Activated gamma-delta T cell treated with anti-CD3 and anti-CD28 coated beads, Interleukin-2, amount 50 U/mL, for 16 hours (primary cell): ENCODE measurements around the gene NLRC5.
"Not testable (repeated sequence)": the region's sequence is repeated elsewhere in the genome, so short reads cannot be mapped to it uniquely, and the experiment has no call there.

Experiments
- DNase-seq: peaks from one replicate; pipeline ENCODE4 v3.0.0-alpha.2; 2020; ENCODE audit warnings: low read depth

The NLRC5 gene

GRCh38 chr16:56981729-56982271 lies 7.6 kb upstream of the NLRC5 start:
- no peak for DNase-seq

- DNase-seq = no peak
Observed at GRCh38 chr16:56982695-56983094, 6.7 kb upstream of the NLRC5 start.

DNA sequence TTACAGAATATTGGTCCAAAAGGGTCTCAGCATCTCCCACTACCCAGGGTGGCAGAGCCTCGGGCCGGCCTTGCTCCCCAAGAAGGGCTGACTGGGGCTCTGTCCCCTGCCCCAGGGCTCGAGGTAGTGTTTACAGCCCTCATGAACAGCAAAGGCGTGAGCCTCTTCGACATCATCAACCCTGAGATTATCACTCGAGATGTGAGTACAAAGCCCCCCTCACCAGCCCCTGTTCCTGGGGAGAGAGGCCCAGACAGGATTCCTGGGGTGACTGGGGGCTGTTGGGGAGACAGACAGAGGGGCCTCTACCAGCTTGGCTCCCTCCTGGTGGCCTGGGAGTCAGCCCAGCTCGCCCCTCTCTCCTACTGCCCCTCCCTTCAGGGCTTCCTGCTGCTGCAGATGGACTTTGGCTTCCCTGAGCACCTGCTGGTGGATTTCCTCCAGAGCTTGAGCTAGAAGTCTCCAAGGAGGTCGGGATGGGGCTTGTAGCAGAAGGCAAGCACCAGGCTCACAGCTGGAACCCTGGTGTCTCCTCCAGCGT lies 6.1 kb upstream of the NLRC5 start:
- no peak for DNase-seq

DNA sequence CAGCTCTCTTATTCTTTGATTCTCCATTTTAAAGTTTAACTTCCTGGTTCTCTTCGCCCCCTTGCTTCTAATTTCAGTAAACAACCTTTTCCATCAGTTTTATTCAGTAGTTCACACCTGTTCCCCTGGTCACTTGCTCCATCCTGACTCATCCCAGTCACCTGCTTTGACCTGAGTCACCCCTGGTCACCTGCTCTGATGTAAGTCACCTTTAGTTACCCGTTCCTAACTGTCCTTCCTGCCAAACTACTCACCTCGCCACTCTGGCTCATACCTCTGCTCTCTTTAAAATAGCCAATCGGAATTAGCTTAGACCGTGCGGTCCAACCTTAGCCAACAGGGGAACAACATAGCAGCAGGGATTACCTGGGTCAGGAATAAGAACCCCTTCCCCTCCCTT lies 4.7 kb upstream of the NLRC5 start:
- no peak for DNase-seq

GRCh38 chr16:56985288-56985961 lies 3.9 kb upstream of the NLRC5 start:
- no peak for DNase-seq

GRCh38 chr16:56985962-56986360 lies 3.4 kb upstream of the NLRC5 start:
- no peak for DNase-seq

- no peak for DNase-seq
Observed at GRCh38 chr16:56986361-56986760, 3.0 kb upstream of the NLRC5 start.

- DNase-seq = not testable (repeated sequence)
Observed at GRCh38 chr16:56986908-56987307, 2.4 kb upstream of the NLRC5 start.

- no peak for DNase-seq
Observed at GRCh38 chr16:56987692-56988091, 1.7 kb upstream of the NLRC5 start.

GRCh38 chr16:56988161-56988947 lies 1.0 kb upstream of the NLRC5 start:
- DNase-seq = no peak

DNA sequence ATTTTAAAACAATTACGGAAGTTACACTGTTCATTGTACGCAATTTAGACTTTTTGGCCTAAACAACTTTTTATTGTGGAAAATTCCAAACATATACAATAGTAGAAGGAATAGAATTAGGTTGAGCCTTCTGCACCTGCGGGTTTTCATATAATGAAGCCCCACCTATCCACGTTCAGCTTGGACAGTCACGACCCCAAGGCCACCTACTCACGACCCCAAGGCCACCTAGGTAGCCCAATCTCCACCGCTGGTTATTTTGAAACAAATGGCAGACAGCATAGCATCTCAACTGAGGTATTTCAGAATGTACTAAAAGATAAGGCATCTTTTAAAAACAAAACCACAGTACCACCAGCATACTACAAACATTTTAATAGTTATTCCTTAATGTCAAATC lies 631 bp downstream of the NLRC5 start:
- no peak for DNase-seq

DNA sequence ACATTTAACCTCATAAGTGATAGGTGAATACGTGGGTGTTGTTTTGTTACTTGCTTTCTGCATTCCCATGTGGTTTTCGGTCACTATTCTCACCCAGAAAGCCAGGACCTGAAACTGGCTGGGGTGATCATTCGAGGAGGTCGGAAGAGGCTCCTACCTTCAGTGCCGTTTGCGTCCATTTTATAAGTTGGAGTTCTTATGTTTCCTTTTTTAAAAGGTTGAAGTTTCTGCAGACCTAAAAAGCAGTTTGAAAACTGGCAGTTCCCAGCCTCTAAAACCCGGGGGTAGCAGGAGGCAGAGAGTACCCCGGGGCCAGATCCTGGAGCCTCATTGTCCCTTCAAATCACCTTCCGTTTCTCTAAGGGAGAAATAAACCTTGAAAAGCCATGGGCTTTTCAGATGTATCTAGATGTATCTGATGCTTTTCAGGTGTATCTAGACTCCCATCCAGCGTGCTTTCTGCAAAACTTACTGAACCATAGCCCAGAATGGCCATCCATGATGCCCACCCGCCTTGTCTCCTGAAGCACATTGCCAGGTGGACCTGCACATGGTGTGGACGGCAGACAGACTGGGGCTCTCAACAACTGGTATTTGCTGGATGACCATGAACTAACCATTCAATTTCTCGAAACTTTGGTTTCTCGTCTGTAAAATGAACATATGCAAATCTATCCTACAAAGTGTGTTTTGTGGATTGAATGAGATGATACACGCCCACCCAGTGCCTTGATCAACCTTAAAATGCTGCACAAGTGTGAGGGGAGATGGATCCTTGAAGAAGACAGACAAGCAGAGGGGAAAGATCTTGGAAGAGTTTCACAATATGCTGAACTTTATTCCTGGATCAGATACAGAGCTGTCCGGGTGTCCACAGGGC lies 1.3 kb downstream of the NLRC5 start:
- no peak for DNase-seq

GRCh38 chr16:56992431-56992830 lies 3.1 kb downstream of the NLRC5 start:
- not testable (repeated sequence) for DNase-seq

DNA sequence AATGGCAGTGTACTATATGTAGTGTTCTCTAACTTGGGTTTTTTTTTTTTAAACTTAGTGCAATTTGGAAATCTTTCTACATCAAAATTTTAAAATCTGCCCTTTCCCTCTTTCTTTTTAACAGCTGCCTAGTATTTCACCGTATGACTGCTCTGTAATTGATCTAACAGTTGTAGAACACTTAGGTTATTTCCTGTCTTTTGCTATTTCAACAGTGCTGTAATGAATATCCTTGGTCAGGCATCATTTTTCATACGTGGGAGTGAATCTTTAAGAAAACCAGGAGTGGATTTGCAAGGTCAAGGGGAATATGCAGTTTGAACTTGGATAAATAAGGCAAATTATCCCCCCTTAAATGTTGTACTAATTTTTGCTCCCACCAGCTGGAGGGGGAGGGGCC lies 3.8 kb downstream of the NLRC5 start:
- no peak for DNase-seq

DNA sequence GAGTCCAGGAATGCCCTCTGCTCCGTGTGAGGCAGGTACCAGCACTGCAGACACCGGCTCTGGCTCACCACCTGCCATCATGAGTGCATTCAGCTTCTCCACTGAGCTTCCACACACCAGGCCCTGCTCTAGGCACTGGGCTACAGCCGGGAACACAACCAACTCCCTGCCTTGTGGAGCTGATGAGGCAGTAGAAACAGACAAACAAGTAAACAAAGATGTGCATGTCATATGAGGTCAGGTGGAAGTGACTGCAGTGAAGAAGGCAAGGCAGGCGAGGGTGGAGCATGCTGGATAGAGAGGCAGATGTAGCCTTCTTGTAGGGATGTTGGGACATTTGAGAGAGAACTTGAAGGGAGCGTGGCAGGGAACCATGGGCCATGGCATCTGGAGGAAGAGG lies 5.0 kb downstream of the NLRC5 start:
- no peak for DNase-seq

GRCh38 chr16:56995136-56995805 lies 5.9 kb downstream of the NLRC5 start:
- DNase-seq = no peak

DNA sequence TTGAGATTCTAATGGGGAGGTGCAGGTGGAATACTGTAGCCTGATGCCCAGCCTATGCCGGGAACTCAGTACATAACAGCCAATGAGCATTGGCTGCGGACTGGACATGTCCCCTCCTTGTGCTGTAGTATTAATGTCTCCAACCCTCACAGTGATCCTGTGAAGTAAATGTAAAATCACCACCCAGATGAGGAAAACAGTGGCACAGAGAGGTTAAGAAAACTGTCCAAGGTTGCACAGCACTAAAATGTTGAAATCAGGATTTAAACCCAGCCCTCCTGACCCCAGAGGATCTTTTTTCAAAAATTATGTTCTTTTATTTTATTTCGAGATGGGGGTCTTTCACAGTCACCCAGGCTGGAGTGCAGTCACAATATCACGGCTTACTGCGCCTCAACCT lies 7.9 kb downstream of the NLRC5 start:
- no peak for DNase-seq

DNA sequence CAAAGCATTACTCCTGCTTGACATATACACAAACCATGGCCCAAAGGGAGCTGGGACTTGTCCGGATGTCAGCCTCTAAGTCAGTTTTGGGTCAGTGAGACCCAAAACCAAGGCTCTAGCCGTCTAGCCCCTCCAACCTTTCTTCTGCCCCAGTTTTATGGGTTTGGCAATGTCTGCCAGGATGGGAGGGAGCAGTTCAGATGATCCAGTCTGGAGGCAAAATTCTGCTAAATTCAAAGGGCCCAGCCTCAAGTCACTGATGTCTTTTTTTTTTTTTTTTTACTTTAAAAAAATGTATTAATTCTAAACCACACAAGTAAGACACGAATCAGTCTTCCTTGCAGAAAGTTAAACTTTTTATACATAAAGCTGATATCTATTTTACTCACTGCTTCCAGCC lies 8.6 kb downstream of the NLRC5 start:
- no peak for DNase-seq

DNA sequence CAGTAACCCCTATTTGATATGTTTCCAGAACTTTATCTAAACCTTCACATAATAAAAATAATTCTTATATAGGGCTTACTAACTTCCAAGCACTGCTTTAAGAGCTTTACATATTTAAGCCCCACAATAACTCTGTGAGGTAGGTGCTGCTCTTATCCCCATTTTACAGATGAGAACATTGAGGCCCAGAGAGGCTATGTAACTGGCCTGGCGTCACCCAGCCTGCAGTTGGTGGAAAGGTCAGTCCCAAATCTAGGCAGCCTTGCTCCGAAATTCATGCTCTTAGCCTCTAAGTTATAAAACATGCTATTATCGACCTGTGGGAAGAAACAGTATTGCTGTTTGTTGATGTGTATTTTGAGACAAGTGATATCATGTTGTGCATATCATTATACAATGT lies 9.0 kb downstream of the NLRC5 start:
- DNase-seq = no peak

DNA sequence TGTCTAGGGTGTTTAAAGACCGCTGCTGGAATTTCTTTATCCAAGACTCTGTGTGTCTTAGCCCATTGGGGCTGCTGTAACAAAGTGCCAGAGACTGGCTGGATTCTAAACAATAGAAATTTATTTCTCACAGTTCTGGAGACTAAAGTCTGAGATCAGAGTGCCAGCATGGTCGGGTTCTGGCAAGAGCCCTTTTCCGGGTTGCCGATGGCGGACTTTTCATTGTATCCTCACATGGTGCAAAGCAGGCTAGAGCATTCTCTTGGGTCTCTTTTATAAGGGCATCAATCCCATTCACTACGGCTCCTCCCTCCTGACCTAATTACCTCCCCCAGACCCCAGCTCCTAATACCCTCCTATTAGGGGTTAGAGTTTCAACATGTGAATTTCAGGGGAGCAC lies 9.5 kb downstream of the NLRC5 start:
- DNase-seq = no peak

DNA sequence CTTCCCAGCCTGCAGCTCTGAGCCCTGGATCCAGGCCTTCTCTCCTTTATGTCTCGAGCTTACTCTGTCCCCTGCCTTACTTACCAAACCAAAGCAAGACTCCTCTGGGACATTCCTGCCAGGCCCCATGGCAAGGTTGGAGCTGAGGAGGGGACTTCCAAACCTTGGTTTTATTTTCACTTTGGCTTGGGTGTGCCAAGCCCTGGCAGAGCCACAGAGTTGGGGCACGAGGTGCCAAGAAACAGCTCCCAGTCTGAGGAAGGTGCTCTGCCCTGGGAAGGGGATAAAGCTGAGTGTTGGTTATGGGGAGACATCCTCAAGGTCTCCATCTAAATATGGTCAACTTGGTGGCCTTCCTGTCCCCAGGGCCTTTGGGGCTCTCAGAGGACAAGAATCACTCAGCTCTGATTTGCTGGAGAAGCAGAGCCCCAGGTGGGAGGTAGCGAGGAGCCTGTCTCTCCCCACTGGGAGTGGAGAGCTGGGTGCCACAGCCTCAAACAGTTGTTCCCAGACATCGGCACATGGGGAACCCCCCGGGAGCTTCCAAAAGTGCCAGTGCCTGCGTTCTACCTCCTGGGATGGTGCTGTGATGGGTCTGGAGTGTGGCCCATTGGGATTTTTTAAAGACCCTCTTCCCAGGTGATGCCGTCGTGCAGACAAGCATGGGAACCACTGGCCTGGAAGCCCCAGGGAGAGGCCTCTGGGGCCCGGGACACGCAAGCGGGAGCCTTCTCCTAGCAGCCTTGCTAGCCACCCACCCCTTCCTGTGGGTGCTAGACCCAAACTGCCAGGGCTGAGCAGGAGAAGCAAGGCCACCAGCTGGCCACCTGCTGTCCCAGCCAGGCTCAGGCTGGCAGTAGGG lies 10.3 kb downstream of the NLRC5 start:
- DNase-seq = no peak
